Measurements from ENCODE around the gene ECE1. TPM values are rescaled to one million over a fixed set of nuclear protein-coding genes. Genes with fewer than 3 reads are reported as not detected.

The ECE1 gene
- total RNA-seq, 1 donor from 2014 or later, result 90.9 TPM

GRCh38 chr1:21254335-21254951 is 35.8 kb downstream of the ECE1 start:
- no peaks in the 10 kb centered on the region for H3K9me3 ChIP-seq
- H3K27ac ChIP-seq, result no peak overlapping the region
- H3K4me1 ChIP-seq, result peaks cover 25% of the 10 kb centered on the region
- DNase-seq (no peak), ATAC-seq (peak; percentile 6 to 25)
- no peaks in the 10 kb centered on the region for H3K27me3 ChIP-seq (ENCODE audit: low read depth)
- intact Hi-C loops (cut with DNase I), result loop anchor here (10.0 kb wide), 1 partner anchor 110 kb away; no protein-coding TSS in a partner anchor
- peaks cover 77% of the 10 kb centered on the region for H3K36me3 ChIP-seq
- H3K4me3 ChIP-seq, result no peak overlapping the region
- TF ChIP-seq, protein P1, sequence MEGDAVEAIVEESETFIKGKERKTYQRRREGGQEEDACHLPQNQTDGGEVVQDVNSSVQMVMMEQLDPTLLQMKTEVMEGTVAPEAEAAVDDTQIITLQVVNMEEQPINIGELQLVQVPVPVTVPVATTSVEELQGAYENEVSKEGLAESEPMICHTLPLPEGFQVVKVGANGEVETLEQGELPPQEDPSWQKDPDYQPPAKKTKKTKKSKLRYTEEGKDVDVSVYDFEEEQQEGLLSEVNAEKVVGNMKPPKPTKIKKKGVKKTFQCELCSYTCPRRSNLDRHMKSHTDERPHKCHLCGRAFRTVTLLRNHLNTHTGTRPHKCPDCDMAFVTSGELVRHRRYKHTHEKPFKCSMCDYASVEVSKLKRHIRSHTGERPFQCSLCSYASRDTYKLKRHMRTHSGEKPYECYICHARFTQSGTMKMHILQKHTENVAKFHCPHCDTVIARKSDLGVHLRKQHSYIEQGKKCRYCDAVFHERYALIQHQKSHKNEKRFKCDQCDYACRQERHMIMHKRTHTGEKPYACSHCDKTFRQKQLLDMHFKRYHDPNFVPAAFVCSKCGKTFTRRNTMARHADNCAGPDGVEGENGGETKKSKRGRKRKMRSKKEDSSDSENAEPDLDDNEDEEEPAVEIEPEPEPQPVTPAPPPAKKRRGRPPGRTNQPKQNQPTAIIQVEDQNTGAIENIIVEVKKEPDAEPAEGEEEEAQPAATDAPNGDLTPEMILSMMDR (IDR thresholded peaks at IDR 0.05), result no peak

DNA sequence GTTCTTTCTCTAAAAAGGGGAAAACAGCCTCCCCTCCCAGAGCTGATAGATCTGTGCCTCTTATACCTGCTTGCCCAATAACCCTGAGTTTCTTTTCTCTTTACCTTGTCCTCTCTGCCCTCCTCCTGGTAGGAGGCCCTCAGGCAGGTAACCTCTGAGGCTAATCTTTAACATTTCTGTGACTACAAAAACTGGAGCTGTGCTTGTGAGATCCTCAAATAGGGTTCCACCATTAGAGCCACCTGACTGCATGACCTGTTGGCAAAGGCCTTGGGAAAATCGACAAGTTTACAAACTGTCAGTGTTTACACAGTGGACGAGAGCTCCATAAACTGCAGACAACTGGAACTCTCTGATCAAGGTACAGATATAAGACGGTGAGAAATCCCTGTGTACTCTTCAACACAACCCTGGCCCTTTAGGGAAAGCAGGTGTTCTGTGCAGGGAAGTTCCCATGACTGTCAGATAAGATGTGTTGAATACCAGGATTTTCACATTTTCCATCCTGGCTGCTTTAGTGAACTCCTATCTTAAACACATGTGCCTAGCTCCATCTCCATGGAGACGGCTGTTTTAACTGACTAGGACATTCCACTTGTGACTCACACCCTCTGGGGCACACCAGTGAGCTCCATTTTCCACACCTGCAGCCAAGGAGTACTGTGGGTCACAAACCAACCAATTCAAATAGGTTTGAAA is 38.3 kb downstream of the ECE1 start:
- Histone ChIP-seq H3K27me3 (ENCODE audit: low read depth) (no peaks in the 10 kb centered on the region), H3K27ac (peak overlapping the region; percentile 36), H3K4me1 (peaks cover 23% of the 10 kb centered on the region), H3K9me3 (no peaks in the 10 kb centered on the region), H3K4me3 (no peak overlapping the region), H3K36me3 (peaks cover 72% of the 10 kb centered on the region)
- DNase-seq, result no peak
- ATAC-seq, result peak; percentile 68 to 72
- intact Hi-C loops (cut with DNase I), result loop anchor here (10.0 kb wide), 1 partner anchor 113 kb away; no protein-coding TSS in a partner anchor
- TF ChIP-seq, protein P1 (IDR thresholded peaks at IDR 0.05), result no peak

DNA sequence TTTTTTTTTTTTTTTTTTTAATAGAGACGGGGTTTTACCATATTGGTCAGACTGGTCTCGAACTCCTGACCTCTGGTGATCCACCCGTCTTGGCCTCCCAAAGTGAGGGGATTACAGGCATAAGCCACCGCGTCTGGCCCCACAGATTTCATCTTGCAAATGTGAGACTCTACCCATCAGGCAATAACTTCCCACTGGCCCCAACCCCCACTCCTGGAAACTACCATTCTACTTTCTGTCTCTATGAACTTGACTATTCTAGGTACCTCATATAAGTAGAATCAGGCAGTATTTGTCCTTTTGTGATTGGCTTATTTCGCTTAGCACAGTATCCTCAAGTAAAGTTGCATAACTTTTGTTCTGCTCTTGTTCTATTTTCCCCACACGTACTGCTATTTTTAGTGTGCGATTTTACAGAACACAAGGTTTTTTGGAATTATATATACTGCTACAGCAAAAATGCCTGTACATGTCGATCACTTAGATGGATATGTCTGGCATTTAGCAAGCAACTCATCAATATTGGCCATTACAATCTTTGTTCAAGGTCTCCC is 40.2 kb downstream of the ECE1 start:
- ATAC-seq (no peak), DNase-seq (no peak)
- intact Hi-C loops (cut with DNase I), result loop anchor here (10.0 kb wide), 1 partner anchor 115 kb away; no protein-coding TSS in a partner anchor
- no peaks in the 10 kb centered on the region for H3K27me3 ChIP-seq (ENCODE audit: low read depth)
- TF ChIP-seq, protein P1 (IDR thresholded peaks at IDR 0.05), result no peak
- no peaks in the 10 kb centered on the region for H3K9me3 ChIP-seq
- H3K36me3 ChIP-seq, result peaks cover 74% of the 10 kb centered on the region
- H3K4me3 ChIP-seq, result no peak overlapping the region
- peaks cover 17% of the 10 kb centered on the region for H3K4me1 ChIP-seq
- no peak overlapping the region for H3K27ac ChIP-seq

- H3K9me3 ChIP-seq, result no peaks in the 10 kb centered on the region
- no peaks in the 10 kb centered on the region for H3K27me3 ChIP-seq (ENCODE audit: low read depth)
- H3K4me1 ChIP-seq, result peaks cover 6% of the 10 kb centered on the region
- ATAC-seq, result no peak
- intact Hi-C loops (cut with DNase I), result no loop called here
- H3K4me3 ChIP-seq, result no peak overlapping the region
- H3K36me3 ChIP-seq, result peaks cover 82% of the 10 kb centered on the region
- no peak overlapping the region for H3K27ac ChIP-seq
- DNase-seq, result no peak
- TF ChIP-seq, protein P1 (IDR thresholded peaks at IDR 0.05), result no peak
These were observed 42.2 kb downstream of the ECE1 start for GRCh38 chr1:21247892-21248715.
